AG09319 (cell line): Measurements from ENCODE around the gene KCNT2.

Source experiments
- DNase-seq: peaks from one replicate; pipeline ENCODE4 v3.0.0-alpha.2; 2010; ENCODE audit warnings: low read depth; ENCODE audit errors: extremely low read depth
- CTCF ChIP-seq: IDR thresholded peaks from 2 replicates; pipeline ENCODE4 v1.5.1; 2011; ENCODE audit warnings: low read depth, mild to moderate bottlenecking, inconsistent platforms, low read length, moderate library complexity

Gene KCNT2

GRCh38 chr1:196608390-196609369 lies at the start of gene KCNT2:
KCNT2 (minus strand) TSS chr1:196608440; CDS start chr1:196608309, 131 bp downstream.
- TF ChIP-seq CTCF = no peak
- no peak for DNase-seq

GRCh38 chr1:196655494-196655893 lies 47.3 kb upstream of the KCNT2 start:
- DNase-seq = no peak
- no peak for TF ChIP-seq CTCF

GRCh38 chr1:196655071-196655470 lies 46.8 kb upstream of the KCNT2 start:
- no peak for DNase-seq

GRCh38 chr1:196654271-196654670 lies 46.0 kb upstream of the KCNT2 start:
- no peak for DNase-seq
- no peak for TF ChIP-seq CTCF

More at GRCh38 chr1:196655071-196655470, 46.8 kb upstream of the KCNT2 start:
- TF ChIP-seq CTCF = no peak

GRCh38 chr1:196651637-196652215 lies 43.5 kb upstream of the KCNT2 start, which contains the start of gene CFH:
CFH (plus strand) TSS chr1:196652043; CDS start chr1:196652118, 75 bp downstream.
- DNase-seq = peak; percentile 80
- no peak for TF ChIP-seq CTCF

GRCh38 chr1:196651079-196651478 lies 42.8 kb upstream of the KCNT2 start:
- DNase-seq = no peak
- no peak for TF ChIP-seq CTCF

- TF ChIP-seq CTCF = no peak
- DNase-seq = no peak
Measured at GRCh38 chr1:196650403-196650802, 42.2 kb upstream of the KCNT2 start.
